EH (cell line): ENCODE measurements around the gene SERPINB10.

Source experiments
- DNase-seq: peaks from one replicate; pipeline ENCODE4 v3.0.0-alpha.2; 2015; ENCODE audit warnings: low read depth

The SERPINB10 gene

GRCh38 chr18:63947051-63947790, 39.5 kb downstream of the SERPINB10 start:
- no peak for DNase-seq

- peak; percentile 43 for DNase-seq
Measured at GRCh38 chr18:63949068-63949737, 41.4 kb downstream of the SERPINB10 start, which contains the start of gene HMSD. Gene HMSD, plus strand, starts transcription at chr18:63949301. Its CDS starts 4,155 bp downstream, at chr18:63953456.

GRCh38 chr18:63951302-63951705, 43.5 kb downstream of the SERPINB10 start:
- peak; percentile 22 for DNase-seq

GRCh38 chr18:63953811-63954210, 46.1 kb downstream of the SERPINB10 start:
- peak; percentile 26 for DNase-seq

- DNase-seq = peak; percentile 58
Measured at GRCh38 chr18:63956755-63957154, 49.0 kb downstream of the SERPINB10 start.

GRCh38 chr18:63960891-63961290, 53.1 kb downstream of the SERPINB10 start:
- no peak for DNase-seq

- no peak for DNase-seq
Measured at GRCh38 chr18:63961435-63961980, 53.8 kb downstream of the SERPINB10 start.

GRCh38 chr18:63962137-63962536, 54.4 kb downstream of the SERPINB10 start:
- no peak for DNase-seq

- DNase-seq = peak; percentile 76
Measured at GRCh38 chr18:63963615-63964256, 56.0 kb downstream of the SERPINB10 start.

GRCh38 chr18:63964908-63965307, 57.1 kb downstream of the SERPINB10 start:
- no peak for DNase-seq

GRCh38 chr18:63965716-63966330, 58.1 kb downstream of the SERPINB10 start:
- no peak for DNase-seq

- DNase-seq = peak; percentile 96
Measured at GRCh38 chr18:63969942-63970808, 62.4 kb downstream of the SERPINB10 start, which contains the start of gene SERPINB8. Gene SERPINB8, plus strand, starts transcription at chr18:63970081. Its CDS starts 8,228 bp downstream, at chr18:63978309.

- peak; percentile 71 for DNase-seq
Measured at GRCh38 chr18:63970809-63971205, 63.0 kb downstream of the SERPINB10 start.

- DNase-seq = peak; percentile 23
Measured at GRCh38 chr18:63971320-63972001, 63.7 kb downstream of the SERPINB10 start.

GRCh38 chr18:63972002-63972376, 64.2 kb downstream of the SERPINB10 start:
- no peak for DNase-seq

GRCh38 chr18:63974991-63975390, 67.2 kb downstream of the SERPINB10 start:
- DNase-seq = peak; percentile 52

GRCh38 chr18:63975628-63976027, 67.9 kb downstream of the SERPINB10 start:
- DNase-seq = no peak

GRCh38 chr18:63977040-63977439, 69.3 kb downstream of the SERPINB10 start:
- no peak for DNase-seq

- DNase-seq = peak; percentile 78
Measured at GRCh38 chr18:63979409-63979920, 71.7 kb downstream of the SERPINB10 start.

GRCh38 chr18:63980027-63980426, 72.3 kb downstream of the SERPINB10 start:
- no peak for DNase-seq
